ENCODE results near the gene SF3A1.

SF3A1 gene

DNA sequence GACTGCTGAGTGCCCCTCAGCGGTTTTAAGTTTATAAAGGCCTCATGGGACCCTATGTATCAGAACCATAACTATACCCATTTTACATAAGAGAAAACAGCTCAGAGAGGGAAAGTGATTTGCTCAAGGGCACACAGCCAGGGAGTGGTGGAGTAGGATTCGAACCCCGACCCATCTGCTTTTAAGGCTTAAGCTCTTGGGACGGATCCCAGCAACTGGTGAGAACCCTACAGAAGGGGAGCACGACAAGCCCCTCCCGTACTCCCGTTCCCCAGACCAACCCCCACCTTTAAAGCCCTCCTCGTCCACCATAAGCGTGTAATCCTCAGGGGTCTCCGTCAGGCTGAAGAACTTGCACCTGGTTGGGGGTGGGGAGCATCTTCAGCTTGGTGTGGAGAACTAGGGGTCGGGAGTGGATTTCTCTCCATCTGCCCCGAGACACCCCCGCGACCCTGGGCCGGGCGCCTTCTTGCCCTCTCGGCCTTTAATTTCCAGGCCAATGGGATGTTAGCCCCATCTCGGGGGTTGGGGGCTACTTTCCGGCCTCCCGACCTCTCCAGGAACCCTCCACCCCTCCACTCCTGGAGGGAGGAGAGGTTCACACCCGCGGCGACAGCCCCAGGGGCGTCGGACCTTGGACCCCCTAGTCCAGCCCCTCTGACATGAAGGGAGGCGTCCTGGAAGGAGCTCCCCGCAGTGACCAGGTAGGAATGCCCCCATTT lies 68.1 kb downstream of the SF3A1 start:
- no peak for DNase-seq (ENCODE audit: low read depth)

DNA sequence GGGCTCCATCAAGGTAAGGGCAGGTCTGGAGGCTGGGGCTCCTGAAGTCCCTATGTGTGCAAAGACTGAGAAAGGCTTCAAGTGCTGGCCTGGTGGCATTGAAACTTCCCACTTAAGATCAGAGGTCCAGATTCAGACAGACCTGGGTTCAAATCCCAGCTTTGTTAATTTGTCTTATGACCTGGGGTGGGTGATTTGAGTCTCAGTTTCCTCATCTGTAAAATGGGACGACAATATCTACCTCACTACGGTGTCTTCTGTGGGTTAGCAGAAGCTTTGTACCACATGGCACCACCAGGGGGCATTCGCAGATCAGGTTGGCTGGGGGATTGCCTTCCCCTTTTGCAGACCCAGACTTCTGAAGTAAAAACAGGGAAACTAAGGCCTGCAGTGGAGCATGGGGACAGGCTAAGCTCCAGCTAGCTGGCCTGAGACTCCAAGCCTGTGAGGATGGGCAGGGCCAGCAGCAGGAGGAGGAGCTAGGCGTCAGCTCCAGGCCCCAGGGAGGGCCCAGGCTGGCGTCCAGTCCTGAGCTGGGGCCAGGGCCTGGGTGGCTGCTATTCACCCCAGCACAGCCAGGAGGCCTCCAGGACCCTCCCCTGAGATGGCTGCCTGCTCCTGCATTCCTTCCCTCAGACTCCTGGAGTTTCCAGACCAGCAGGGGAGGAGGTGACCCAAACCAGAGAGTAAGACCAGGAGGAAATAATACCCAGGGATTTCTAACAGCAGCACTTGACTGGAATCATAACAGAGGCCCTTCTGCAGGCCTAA lies 68.9 kb downstream of the SF3A1 start:
- peak; percentile 60 for DNase-seq (ENCODE audit: low read depth)

DNA sequence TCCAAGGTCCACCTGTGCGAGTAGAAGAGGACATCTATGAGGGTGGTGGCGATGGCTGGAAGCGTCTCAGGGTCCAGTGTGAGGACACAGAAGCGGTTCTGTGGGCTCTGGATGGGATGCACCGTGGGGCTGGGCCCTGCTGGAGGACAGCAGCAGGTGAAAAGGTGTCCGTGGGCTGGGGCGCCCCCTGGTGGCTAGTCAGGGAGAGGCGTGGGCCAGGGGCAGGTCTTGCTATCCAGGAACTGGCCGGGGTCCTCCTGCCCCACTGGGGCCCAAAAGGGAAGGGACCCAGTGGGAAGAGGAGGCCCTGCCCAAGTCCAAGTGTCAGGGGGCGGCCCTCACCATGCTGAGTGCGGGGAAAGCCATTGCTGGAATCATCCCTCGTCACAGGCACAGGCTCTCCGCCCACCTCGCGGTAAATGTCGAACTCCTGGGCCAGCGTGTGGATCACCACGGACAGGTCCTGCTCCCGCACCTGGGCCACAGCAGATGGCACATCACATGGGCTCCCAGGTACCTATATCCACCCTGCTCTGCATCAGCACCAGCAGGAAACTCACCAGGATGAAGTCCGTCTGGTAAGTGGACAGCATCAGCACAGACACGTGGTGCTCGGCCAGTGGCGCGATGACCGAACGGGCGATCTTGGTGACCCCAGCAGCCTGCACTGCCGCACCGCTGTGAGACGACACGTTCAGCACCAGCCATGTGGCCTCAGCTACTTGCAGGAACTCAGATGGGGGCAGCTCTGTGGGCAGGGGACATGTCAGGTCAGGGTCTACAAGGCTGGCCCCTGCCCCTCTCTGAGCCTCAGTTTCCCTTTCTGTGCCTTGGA lies 69.7 kb downstream of the SF3A1 start:
- peak; percentile 82 for DNase-seq (ENCODE audit: low read depth)

DNA sequence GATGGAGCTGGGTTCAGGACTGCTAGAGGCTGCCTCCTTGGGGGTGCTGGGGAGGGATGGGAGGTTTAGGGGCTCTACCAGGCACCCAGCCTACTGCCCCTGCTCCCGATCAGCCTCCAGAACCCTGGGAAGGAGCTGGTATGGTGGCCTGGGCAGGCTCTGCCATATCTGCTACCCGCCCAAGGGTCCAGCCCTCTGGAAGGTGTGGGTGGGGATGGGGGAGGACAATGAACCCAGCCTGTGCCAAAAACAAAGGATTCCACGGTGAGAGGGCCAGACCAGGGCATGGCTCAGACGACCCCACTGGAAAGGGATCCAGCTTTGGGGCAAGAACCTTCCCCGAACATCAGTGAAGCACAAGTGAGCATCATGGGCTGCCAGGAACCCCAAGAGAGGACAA lies 70.4 kb downstream of the SF3A1 start:
- DNase-seq (ENCODE audit: low read depth) = no peak

GRCh38 chr22:30285846-30286200 lies 70.9 kb downstream of the SF3A1 start:
- no peak for DNase-seq (ENCODE audit: low read depth)

GRCh38 chr22:30285176-30285845 lies 71.4 kb downstream of the SF3A1 start:
- no peak for DNase-seq (ENCODE audit: low read depth)

DNA sequence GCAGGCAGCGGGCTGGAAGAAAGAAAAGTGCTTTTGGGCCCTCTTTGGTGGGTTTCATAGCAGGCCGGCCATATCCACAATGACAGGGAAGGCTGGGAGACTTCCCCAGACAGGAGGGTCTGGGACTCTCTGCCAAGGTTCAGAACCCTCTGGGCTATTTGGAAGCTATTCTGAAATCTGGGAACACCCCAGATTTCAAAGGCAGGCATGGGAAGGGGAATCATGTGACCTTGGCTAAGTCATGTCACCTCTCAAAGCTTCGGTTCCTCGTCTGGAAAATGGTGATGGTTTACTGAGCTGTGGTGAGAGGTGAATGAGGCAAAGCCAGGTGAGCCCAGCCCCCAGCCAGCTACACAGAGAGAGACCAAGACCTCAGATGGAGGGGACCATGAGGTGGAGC lies 72.0 kb downstream of the SF3A1 start:
- DNase-seq (ENCODE audit: low read depth) = no peak

GRCh38 chr22:30284172-30284571 lies 72.5 kb downstream of the SF3A1 start:
- DNase-seq (ENCODE audit: low read depth) = no peak

DNA sequence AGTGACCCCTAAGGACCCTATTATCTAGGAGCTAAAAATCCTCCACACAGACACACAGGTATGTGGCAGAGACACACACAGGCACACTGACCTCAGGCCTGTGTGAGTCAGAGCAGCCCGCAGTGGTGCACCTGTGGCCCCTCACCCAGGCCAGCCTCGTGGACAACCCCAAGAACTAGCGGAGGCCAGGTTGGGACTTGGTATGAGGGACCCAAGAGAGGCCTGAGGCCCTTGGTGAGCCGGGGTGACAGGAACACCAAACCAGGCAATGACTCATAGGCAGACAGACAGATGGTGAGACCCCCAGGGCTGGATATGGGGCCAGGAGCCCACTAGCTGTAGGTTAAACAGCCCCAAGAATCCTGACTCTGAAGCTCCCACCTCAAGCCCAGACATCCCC lies 73.4 kb downstream of the SF3A1 start:
- no peak for DNase-seq (ENCODE audit: low read depth)

DNA sequence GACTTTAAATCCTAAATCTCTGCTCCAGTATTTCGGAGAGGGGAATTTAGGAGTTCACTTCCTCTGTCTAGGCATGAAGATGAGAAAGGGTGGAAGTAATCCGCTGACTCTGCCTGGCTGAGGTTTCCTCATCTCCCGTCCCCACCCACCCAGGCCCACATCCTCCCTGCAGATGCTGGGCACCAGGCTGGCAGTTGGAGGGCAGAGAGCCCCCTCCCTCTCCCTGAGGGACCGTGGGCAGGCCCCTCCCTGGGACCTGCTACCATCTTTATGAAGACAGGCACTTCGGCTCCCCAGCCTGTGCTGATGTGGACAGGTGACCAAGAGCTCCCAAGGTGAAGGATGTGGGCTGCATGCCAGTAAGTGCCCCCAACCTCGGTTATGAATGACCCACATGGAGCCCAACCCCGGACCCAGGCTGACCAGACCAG lies 74.1 kb downstream of the SF3A1 start:
- no peak for DNase-seq (ENCODE audit: low read depth)

Data from stimulated activated CD8-positive, alpha-beta memory T cell treated with anti-CD3 and anti-CD28 coated beads, Interleukin-15, amount 100 ng/mL, for 24 hours (primary cell).